HUES6 (cell line): ENCODE data around the gene AKAP14.
"Not testable (repeated sequence)": the region's sequence is repeated elsewhere in the genome, so short reads cannot be mapped to it uniquely, and the experiment has no call there.

Experiments used
- H3K27ac ChIP-seq: 2 replicates; pipeline ENCODE4 v1.7.0; 2013; ENCODE audit warnings: low read depth, mild to moderate bottlenecking, low read length, inconsistent platforms
- H3K27me3 ChIP-seq: 2 replicates; pipeline ENCODE4 v1.6.1; 2013; ENCODE audit warnings: low read length; ENCODE audit not compliant: control insufficient read depth, insufficient read depth
- H3K36me3 ChIP-seq: 2 replicates; pipeline ENCODE4 v1.6.1; 2013; ENCODE audit warnings: low read length; ENCODE audit not compliant: control insufficient read depth, insufficient read depth
- H3K4me1 ChIP-seq: 2 replicates; pipeline ENCODE4 v1.6.1; 2013; ENCODE audit warnings: low read length; ENCODE audit not compliant: control insufficient read depth, insufficient read depth
- H3K4me3 ChIP-seq: 2 replicates; pipeline ENCODE4 v1.5.1; 2013; ENCODE audit warnings: low read depth, low read length
- H3K9ac ChIP-seq: one replicate; pipeline ENCODE4 v1.6.1; 2013; ENCODE audit warnings: mild to moderate bottlenecking, low read length
- H3K9me3 ChIP-seq: 2 replicates; pipeline ENCODE4 v1.6.1; 2013; ENCODE audit warnings: low read depth, low read length; ENCODE audit not compliant: control insufficient read depth, insufficient read depth

Gene AKAP14

GRCh38 chrX:119935215-119935874, 39.7 kb downstream of the AKAP14 start:
- no peak overlapping the region for H3K9ac ChIP-seq
- no peak overlapping the region for H3K27ac ChIP-seq
- no peak overlapping the region for H3K4me3 ChIP-seq
- no peaks in the 10 kb centered on the region; the same call in 1 of the 2 replicates for H3K9me3 ChIP-seq
- H3K36me3 ChIP-seq: peaks cover 40% of the 10 kb centered on the region
- no peaks in the 10 kb centered on the region for H3K4me1 ChIP-seq
- no peaks in the 10 kb centered on the region for H3K27me3 ChIP-seq

GRCh38 chrX:119941336-119941735, 45.6 kb downstream of the AKAP14 start:
- Histone ChIP-seq H3K36me3 (peaks cover 6% of the 10 kb centered on the region; the same call in 1 of the 2 replicates), H3K9me3 (no peaks in the 10 kb centered on the region), H3K4me3 (no peak overlapping the region), H3K9ac (no peak overlapping the region), H3K27me3 (no peaks in the 10 kb centered on the region), H3K4me1 (no peaks in the 10 kb centered on the region), H3K27ac (no peak overlapping the region)

GRCh38 chrX:119942173-119942819, 46.6 kb downstream of the AKAP14 start:
- peak overlapping the region; percentile 85 for H3K4me3 ChIP-seq
- no peaks in the 10 kb centered on the region for H3K27me3 ChIP-seq
- H3K36me3 ChIP-seq: no peaks in the 10 kb centered on the region
- H3K4me1 ChIP-seq: no peaks in the 10 kb centered on the region
- peak overlapping the region; percentile 79 for H3K9ac ChIP-seq
- H3K9me3 ChIP-seq: no peaks in the 10 kb centered on the region; the same call in 1 of the 2 replicates
- H3K27ac ChIP-seq: no peak overlapping the region

GRCh38 chrX:119942831-119943184, 47.1 kb downstream of the AKAP14 start:
- peak overlapping the region; percentile 79 for H3K9ac ChIP-seq
- no peaks in the 10 kb centered on the region for H3K4me1 ChIP-seq
- H3K27me3 ChIP-seq: no peaks in the 10 kb centered on the region
- H3K27ac ChIP-seq: no peak overlapping the region
- H3K9me3 ChIP-seq: no peaks in the 10 kb centered on the region; the same call in 1 of the 2 replicates
- H3K4me3 ChIP-seq: peak overlapping the region; percentile 85
- no peaks in the 10 kb centered on the region for H3K36me3 ChIP-seq

- Histone ChIP-seq H3K4me1 (no peaks in the 10 kb centered on the region), H3K9ac (peak within 1 kb of the TSS; percentile 79), H3K27ac (peak within 1 kb of the TSS; percentile 41; the same call in 1 of the 2 replicates), H3K9me3 (no peaks in the 10 kb centered on the region; the same call in 1 of the 2 replicates), H3K36me3 (no peaks in the 10 kb centered on the region), H3K27me3 (no peaks in the 10 kb centered on the region), H3K4me3 (peak within 1 kb of the TSS; percentile 85)
Measured at GRCh38 chrX:119943185-119943988, 47.7 kb downstream of the AKAP14 start, which contains the start of gene NKAP. TSS of gene NKAP (minus strand) at chrX:119943751. CDS start at chrX:119943605, 146 bp downstream.

- H3K9ac ChIP-seq: no peak overlapping the region
- H3K27ac ChIP-seq: no peak overlapping the region
- no peaks in the 10 kb centered on the region for H3K36me3 ChIP-seq
- H3K27me3 ChIP-seq: no peaks in the 10 kb centered on the region
- H3K4me1 ChIP-seq: no peaks in the 10 kb centered on the region
- H3K9me3 ChIP-seq: no peaks in the 10 kb centered on the region; the same call in 1 of the 2 replicates
- no peak overlapping the region for H3K4me3 ChIP-seq
Measured at GRCh38 chrX:119945481-119945880, 49.8 kb downstream of the AKAP14 start.

- Histone ChIP-seq H3K4me3 (no peak overlapping the region), H3K27ac (no peak overlapping the region), H3K27me3 (no peaks in the 10 kb centered on the region), H3K36me3 (no peaks in the 10 kb centered on the region), H3K9ac (no peak overlapping the region), H3K4me1 (no peaks in the 10 kb centered on the region), H3K9me3 (no peaks in the 10 kb centered on the region; the same call in 1 of the 2 replicates)
Measured at GRCh38 chrX:119948381-119948780, 52.7 kb downstream of the AKAP14 start.

- H3K4me1 ChIP-seq: no peaks in the 10 kb centered on the region
- no peak overlapping the region for H3K4me3 ChIP-seq
- H3K27me3 ChIP-seq: no peaks in the 10 kb centered on the region
- H3K36me3 ChIP-seq: no peaks in the 10 kb centered on the region
- no peak overlapping the region for H3K27ac ChIP-seq
- no peak overlapping the region for H3K9ac ChIP-seq
- H3K9me3 ChIP-seq: peaks cover 5% of the 10 kb centered on the region; the same call in 1 of the 2 replicates
Measured at GRCh38 chrX:119954374-119954773, 58.7 kb downstream of the AKAP14 start.

- not testable (repeated sequence) for H3K4me1 ChIP-seq, H3K36me3 ChIP-seq, H3K27me3 ChIP-seq, H3K9ac ChIP-seq, H3K4me3 ChIP-seq, H3K27ac ChIP-seq
- H3K9me3 ChIP-seq: peaks cover 10% of the 10 kb centered on the region
Measured at GRCh38 chrX:119955807-119956570, 60.3 kb downstream of the AKAP14 start.

GRCh38 chrX:119960625-119961024, 64.9 kb downstream of the AKAP14 start:
- Histone ChIP-seq H3K9me3 (peaks cover 19% of the 10 kb centered on the region), H3K27me3 (no peaks in the 10 kb centered on the region), H3K9ac (no peak overlapping the region), H3K36me3 (no peaks in the 10 kb centered on the region), H3K27ac (no peak overlapping the region), H3K4me3 (no peak overlapping the region), H3K4me1 (no peaks in the 10 kb centered on the region)
